RWPE2 (cell line): ENCODE measurements around the gene HDAC9.

Source experiments
- ATAC-seq: fragments of 200-7000 bp; cut with Tn5 transposase; 3 replicates; pipeline ENCODE4 v1.9.1; 2021; ENCODE audit warnings: low read depth
- DNase-seq: peaks from one replicate; pipeline ENCODE4 v3.0.0-alpha.2; 2020; ENCODE audit warnings: low spot score
- H3K27ac ChIP-seq: fragments of 450-650 bp; 2 replicates; pipeline ENCODE4 v1.5.1; 2017; ENCODE audit warnings: mild to moderate bottlenecking; ENCODE audit not compliant: poor library complexity, severe bottlenecking
- H3K27me3 ChIP-seq: fragments of 250-450 bp; sonication (Bioruptor Pico); 2 replicates; pipeline ENCODE4 v1.5.1; 2021; ENCODE audit warnings: mild to moderate bottlenecking, moderate library complexity; ENCODE audit not compliant: insufficient read depth, poor library complexity, severe bottlenecking
- H3K36me3 ChIP-seq: fragments of 250-450 bp; sonication (Bioruptor Pico); 2 replicates; pipeline ENCODE4 v1.5.1; 2020; ENCODE audit warnings: low read depth, mild to moderate bottlenecking, moderate library complexity
- H3K4me1 ChIP-seq: fragments of 250-450 bp; sonication (Bioruptor Pico); 2 replicates; pipeline ENCODE4 v1.5.1; 2021; ENCODE audit warnings: mild to moderate bottlenecking, moderate library complexity; ENCODE audit not compliant: insufficient read depth, poor library complexity, severe bottlenecking
- H3K4me3 ChIP-seq: fragments of 250-450 bp; sonication (Bioruptor Pico); 2 replicates; pipeline ENCODE4 v1.5.1; 2021; ENCODE audit warnings: mild to moderate bottlenecking, moderate library complexity; ENCODE audit not compliant: severe bottlenecking
- H3K9me3 ChIP-seq: fragments of 250-450 bp; sonication (Bioruptor Pico); 2 replicates; pipeline ENCODE4 v1.5.1; 2021; ENCODE audit warnings: mild to moderate bottlenecking, moderate library complexity; ENCODE audit not compliant: severe bottlenecking
- CTCF ChIP-seq: fragments of 450-650 bp; IDR thresholded peaks from one replicate; pipeline ENCODE4 v1.5.1; 2017; ENCODE audit warnings: mild to moderate bottlenecking, moderate library complexity; ENCODE audit not compliant: poor library complexity, severe bottlenecking

Gene HDAC9

GRCh38 chr7:18473119-18473518, 22.4 kb upstream of the HDAC9 start:
- ATAC-seq (no peak), DNase-seq (no peak)
- Histone ChIP-seq H3K27ac (no peak overlapping the region), H3K4me3 (no peak overlapping the region), H3K9me3 (no peaks in the 10 kb centered on the region), H3K27me3 (no peaks in the 10 kb centered on the region), H3K36me3 (no peaks in the 10 kb centered on the region), H3K4me1 (no peaks in the 10 kb centered on the region)
- TF ChIP-seq CTCF = no peak

DNA sequence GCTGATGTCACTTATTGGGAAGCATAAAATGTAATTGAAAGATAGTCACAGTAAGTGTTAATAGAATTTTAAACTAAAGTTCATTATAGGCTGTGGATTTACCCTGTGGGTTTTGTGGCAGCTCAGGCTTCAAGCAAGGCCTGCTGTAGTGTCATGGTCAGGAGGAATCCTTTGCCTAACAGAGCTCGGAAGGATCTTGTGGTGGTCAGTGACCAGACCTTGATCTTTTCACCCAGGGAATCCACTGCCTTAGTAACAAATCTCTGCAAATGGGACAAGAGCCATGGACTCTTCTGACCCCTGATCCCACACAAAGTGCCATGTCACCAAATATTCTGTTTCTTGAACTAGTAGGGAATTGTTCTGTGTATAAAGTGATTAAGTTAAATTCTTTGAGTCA, 20.6 kb upstream of the HDAC9 start:
- TF ChIP-seq CTCF = no peak
- H3K9me3 ChIP-seq = no peaks in the 10 kb centered on the region
- no peaks in the 10 kb centered on the region for H3K36me3 ChIP-seq
- no peaks in the 10 kb centered on the region for H3K27me3 ChIP-seq
- no peaks in the 10 kb centered on the region for H3K4me1 ChIP-seq
- H3K4me3 ChIP-seq = no peak overlapping the region
- H3K27ac ChIP-seq = no peak overlapping the region
- ATAC-seq = no peak
- DNase-seq = no peak

DNA sequence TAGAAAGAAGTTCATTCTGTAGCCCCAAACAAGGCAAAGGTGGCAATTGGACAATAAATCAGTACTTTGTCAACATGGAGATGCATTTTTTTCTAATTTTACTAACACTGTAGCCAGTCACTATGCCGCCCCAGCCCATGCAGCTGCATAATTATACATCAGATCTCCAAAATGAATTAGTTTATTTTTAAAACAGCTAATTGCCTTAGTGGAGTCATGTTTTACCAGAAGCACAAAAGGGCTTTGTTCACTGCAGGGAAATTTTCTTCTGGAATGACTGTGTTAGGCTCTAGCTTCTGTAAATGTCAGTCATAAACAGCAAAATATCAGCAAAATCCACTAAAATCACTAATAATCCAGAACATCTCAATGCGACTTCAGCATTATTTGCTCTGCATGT, 20.1 kb upstream of the HDAC9 start:
- no peak overlapping the region for H3K4me3 ChIP-seq
- TF ChIP-seq CTCF = no peak
- ATAC-seq = no peak
- H3K27me3 ChIP-seq = no peaks in the 10 kb centered on the region
- no peaks in the 10 kb centered on the region for H3K4me1 ChIP-seq
- no peaks in the 10 kb centered on the region for H3K9me3 ChIP-seq
- H3K36me3 ChIP-seq = no peaks in the 10 kb centered on the region
- H3K27ac ChIP-seq = no peak overlapping the region
- DNase-seq = no peak

- DNase-seq (no peak), ATAC-seq (no peak)
- Histone ChIP-seq H3K27me3 (no peaks in the 10 kb centered on the region), H3K4me3 (no peak overlapping the region), H3K36me3 (no peaks in the 10 kb centered on the region), H3K27ac (no peak overlapping the region), H3K4me1 (no peaks in the 10 kb centered on the region), H3K9me3 (no peaks in the 10 kb centered on the region)
- no peak for TF ChIP-seq CTCF
Measured at GRCh38 chr7:18481776-18482175, 13.8 kb upstream of the HDAC9 start.

GRCh38 chr7:18488049-18488448, 7.5 kb upstream of the HDAC9 start:
- no peaks in the 10 kb centered on the region for H3K27me3 ChIP-seq
- no peaks in the 10 kb centered on the region for H3K4me1 ChIP-seq
- no peak for DNase-seq
- H3K36me3 ChIP-seq = no peaks in the 10 kb centered on the region
- no peak overlapping the region for H3K4me3 ChIP-seq
- TF ChIP-seq CTCF = no peak
- no peak overlapping the region for H3K27ac ChIP-seq
- H3K9me3 ChIP-seq = no peaks in the 10 kb centered on the region
- ATAC-seq = no peak
